ENCODE results near the gene SHMT2.
A peak's percentile ranks its signal among the peaks of the same experiment; 100 is the strongest.

The SHMT2 gene

GRCh38 chr12:57229634-57230380 lies at the start of gene SHMT2:
Gene SHMT2, plus strand, starts transcription at chr12:57229711. Its CDS starts 68 bp downstream, at chr12:57229779.
- DNase-seq = peak; percentile 100

- DNase-seq = no peak
These were observed 49.1 kb upstream of the SHMT2 start for GRCh38 chr12:57180321-57180989.

- no peak for DNase-seq
These were observed 48.4 kb upstream of the SHMT2 start for GRCh38 chr12:57181072-57181471.

GRCh38 chr12:57181561-57182155 lies 47.9 kb upstream of the SHMT2 start:
- no peak for DNase-seq

- no peak for DNase-seq
These were observed 46.5 kb upstream of the SHMT2 start for GRCh38 chr12:57182918-57183575.

GRCh38 chr12:57183939-57184725 lies 45.4 kb upstream of the SHMT2 start:
- DNase-seq = no peak

- DNase-seq = no peak
These were observed 44.1 kb upstream of the SHMT2 start for GRCh38 chr12:57185403-57185802.

GRCh38 chr12:57185906-57186508 lies 43.5 kb upstream of the SHMT2 start:
- no peak for DNase-seq

- DNase-seq = no peak
These were observed 42.1 kb upstream of the SHMT2 start for GRCh38 chr12:57187222-57188089.

GRCh38 chr12:57188090-57188425 lies 41.5 kb upstream of the SHMT2 start:
- no peak for DNase-seq

GRCh38 chr12:57190037-57190436 lies 39.5 kb upstream of the SHMT2 start:
- DNase-seq = no peak

GRCh38 chr12:57190821-57191220 lies 38.7 kb upstream of the SHMT2 start:
- no peak for DNase-seq

GRCh38 chr12:57191410-57191809 lies 38.1 kb upstream of the SHMT2 start:
- DNase-seq = no peak

- DNase-seq = no peak
These were observed 36.6 kb upstream of the SHMT2 start for GRCh38 chr12:57192920-57193319.

- no peak for DNase-seq
These were observed 35.7 kb upstream of the SHMT2 start for GRCh38 chr12:57193706-57194245.

- DNase-seq = no peak
These were observed 35.3 kb upstream of the SHMT2 start for GRCh38 chr12:57194253-57194652.

GRCh38 chr12:57195186-57195585 lies 34.3 kb upstream of the SHMT2 start:
- no peak for DNase-seq

GRCh38 chr12:57195611-57196371 lies 33.7 kb upstream of the SHMT2 start:
- no peak for DNase-seq

GRCh38 chr12:57196439-57196838 lies 33.1 kb upstream of the SHMT2 start:
- no peak for DNase-seq

GRCh38 chr12:57196956-57197355 lies 32.6 kb upstream of the SHMT2 start:
- no peak for DNase-seq

Measured in GOT3 (cell line).